A673 (cell line): ENCODE results near the gene SATB1.

ENCODE experiments used
- CTCF ChIP-seq: fragments of 300-800, 200-600 bp; sonication (generic); conservative IDR thresholded peaks from 2 replicates; pipeline ENCODE4 v1.5.1; 2017; ENCODE audit warnings: low read depth, mild to moderate bottlenecking, antibody characterized with exemption, low read length, moderate library complexity, mixed read lengths
- EZH2 ChIP-seq: fragments of 200-600 bp; sonication (generic); IDR thresholded peaks from 2 replicates; pipeline ENCODE4 v1.6.1; 2017; ENCODE audit warnings: borderline replicate concordance, low read depth, mild to moderate bottlenecking, mixed read lengths, antibody characterized with exemption, low read length; ENCODE audit not compliant: poor library complexity, severe bottlenecking

GRCh38 chr3:18386274-18386890, 38.8 kb downstream of the SATB1 start:
- no peak for TF ChIP-seq CTCF
- no peak for TF ChIP-seq EZH2
